Activated CD8-positive, alpha-beta memory T cell treated with anti-CD3 and anti-CD28 coated beads for 48 hours (primary cell): ENCODE results near the gene SOHLH2.

Experiments used
- DNase-seq, 3 experiments: peaks; one replicate each; pipeline ENCODE4 v3.0.0-alpha.2; 2020; ENCODE audit warnings: low read depth in 2 of 3, low spot score in 2 of 3

Gene SOHLH2

DNA sequence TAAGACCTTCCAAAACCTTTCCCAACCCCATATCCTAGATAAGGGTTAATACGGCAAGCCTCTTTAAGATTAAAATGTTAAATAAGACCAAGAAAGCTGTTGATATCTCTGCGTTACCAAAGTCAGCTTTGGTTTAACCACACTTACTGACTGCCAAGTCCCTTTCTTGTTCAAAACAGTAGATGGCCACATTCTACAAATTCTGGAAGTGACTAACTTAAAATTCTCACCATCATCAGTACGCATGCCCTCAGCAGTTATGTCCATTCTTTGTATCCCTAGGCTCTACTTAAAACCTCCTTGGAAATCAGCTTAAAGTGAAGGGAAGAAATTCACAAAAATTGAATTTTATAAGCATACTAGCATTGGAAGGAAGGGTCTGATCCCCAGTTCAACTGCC, 23.6 kb downstream of the SOHLH2 start:
- DNase-seq: no peak

GRCh38 chr13:36188441-36188840, 25.9 kb downstream of the SOHLH2 start:
- DNase-seq: no peak

DNA sequence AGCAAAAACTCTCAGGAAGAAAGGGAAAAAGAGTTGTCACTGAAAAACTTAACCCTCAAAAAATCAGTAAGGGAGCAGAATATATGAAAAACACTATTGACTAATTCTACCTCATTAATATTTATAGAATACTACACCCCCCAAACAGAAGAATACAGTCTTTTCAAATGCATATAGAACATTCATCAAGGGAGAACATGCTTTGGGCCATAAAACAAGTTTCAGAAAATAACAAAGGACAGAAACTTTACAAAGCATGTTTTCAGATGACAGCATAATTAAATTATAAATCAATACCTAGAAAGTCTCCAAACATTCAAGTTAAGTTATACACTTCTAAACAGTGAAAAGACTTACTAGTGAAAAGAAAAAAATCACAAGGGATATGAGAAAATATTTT, 30.5 kb downstream of the SOHLH2 start:
- DNase-seq: no peak

DNA sequence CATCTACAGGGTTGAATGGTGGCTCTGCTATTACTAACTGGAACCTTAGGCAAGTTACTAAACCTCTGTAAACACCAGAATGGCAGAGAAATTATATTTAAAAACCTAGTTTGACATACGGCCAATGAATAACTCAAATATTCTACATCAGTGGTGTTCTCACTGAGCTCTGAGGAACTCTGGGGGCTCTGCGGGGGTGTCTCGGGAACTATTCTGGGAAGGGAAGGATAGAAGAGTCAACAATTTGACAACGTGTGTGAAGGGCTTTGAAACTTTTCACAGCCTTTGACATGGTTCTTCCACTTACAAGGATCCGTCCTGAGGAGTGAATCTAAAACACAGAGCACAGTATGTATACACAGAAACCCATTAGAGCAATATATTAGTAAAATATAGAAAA, 38.7 kb downstream of the SOHLH2 start:
- no peak for DNase-seq

DNA sequence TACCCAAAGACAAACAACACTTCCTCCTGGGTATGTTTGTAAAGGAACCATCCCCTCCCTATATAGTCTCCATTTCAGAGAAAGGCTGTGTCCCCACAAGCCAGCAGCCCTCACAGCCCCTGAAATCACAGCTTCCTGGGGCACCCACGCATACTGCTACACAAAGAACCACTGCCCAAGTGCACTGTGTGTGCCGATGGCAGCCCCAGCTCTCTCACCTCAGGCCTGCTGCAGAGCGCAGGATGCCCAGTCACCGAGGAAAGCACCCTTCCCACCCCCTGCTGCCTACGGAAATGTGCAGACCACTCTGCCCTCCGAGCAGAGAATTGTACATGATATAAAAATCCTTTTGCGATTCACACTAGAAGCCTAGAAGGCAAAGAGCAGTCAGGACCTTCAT, 39.4 kb downstream of the SOHLH2 start:
- DNase-seq: no peak

DNA sequence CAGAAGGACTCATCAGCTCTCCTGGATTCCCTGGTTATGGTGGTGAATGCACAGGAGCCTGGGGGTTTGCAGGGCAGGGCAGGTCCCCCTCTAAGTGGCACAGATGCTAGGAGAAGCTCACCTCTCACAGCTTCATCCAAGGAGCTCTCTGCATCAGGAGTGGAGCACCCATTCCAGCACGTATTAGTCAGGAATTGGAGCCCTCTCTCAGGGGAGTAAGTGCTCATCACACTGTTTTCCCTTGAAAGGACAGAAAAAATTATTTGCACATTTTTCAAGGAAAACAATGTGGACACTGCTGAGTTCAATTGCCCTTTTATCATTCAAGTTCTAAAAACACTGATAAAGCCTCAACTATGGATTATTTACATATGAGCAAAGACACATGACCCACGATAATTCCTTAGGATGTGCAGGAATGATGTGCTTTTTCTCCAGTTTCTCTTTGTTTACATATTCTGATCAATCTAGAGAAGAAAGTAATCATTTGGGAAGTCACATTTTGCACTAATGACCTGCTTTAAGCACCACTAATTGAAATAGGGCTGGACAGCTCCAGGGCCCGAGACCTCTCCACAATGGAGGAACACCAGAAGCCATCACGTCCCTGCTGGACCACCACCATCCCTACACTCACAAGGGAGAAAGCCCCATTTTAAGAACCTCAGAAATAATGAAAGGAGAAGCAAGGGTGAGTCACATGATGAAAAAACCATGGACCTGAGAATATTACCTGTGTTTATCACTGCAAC, 40.6 kb downstream of the SOHLH2 start:
- no peak for DNase-seq

DNA sequence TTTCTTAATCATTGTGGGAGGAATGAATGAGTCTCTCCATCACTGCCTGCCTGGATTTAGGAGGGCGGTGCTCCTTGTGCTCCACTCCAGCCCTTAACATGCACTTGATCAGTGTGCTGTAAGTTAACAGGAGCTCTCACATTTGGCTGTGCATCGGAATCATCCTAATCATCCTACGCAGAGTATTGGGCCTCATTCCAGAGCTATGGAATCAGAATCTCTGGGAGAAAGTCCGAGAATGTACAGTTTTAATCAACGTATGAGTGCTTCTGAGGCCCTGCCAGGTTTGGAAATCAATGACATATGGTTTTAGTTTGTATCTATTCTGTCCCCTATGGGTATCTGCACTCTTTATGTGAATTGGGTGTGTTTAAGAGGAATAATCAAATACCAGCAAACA, 48.3 kb downstream of the SOHLH2 start:
- no peak for DNase-seq

DNA sequence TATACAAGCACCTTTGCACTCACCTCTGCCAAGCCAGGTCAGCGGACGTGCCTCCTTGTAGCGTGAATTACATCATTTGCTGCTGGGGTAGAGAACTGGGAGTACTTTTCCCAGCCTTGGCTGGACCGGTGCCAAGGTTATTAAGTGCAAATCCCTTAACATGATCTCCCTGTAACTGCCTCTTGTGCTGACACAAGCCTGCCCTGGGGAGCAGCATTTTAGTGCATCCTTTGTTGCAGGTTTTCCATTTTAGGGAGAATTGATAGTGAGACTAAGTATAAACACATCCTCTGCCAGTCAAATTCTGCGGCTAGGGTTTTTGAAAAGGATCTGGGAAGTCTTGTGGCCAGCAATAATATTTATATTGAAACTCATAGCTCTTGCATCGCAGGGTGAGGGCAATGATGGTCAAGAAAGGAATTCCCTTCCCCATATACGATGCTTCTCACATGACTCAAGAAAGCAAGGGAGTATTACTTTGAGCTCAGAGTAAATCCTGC, 50.5 kb downstream of the SOHLH2 start:
- no peak for DNase-seq

- no peak for DNase-seq
These were observed 51.1 kb downstream of the SOHLH2 start for GRCh38 chr13:36163286-36163685.

DNA sequence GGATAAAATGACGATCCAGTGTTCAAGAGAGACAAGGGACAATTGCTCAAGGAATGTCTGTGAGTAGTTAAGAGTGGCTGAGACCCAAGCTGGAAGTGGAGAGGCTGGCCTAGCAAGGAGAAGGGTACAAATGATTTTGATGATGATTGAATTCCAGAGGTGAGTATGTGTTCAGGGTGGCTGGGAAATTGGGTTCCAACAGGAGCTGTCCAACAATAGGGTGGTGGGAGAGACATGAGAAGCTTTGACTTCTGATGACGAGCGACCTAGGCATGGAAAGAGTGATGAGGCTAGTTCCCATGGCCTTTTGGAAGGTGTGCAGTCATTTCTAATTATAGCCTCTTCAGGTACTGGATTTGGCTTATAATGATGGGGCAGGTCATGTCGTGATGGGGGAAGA, 54.1 kb downstream of the SOHLH2 start:
- no peak for DNase-seq

- DNase-seq: no peak
These were observed 55.7 kb downstream of the SOHLH2 start for GRCh38 chr13:36158611-36159010.

- DNase-seq: no peak
These were observed 56.9 kb downstream of the SOHLH2 start for GRCh38 chr13:36157480-36157879.

- no peak for DNase-seq
These were observed 59.6 kb downstream of the SOHLH2 start for GRCh38 chr13:36154567-36155291.

DNA sequence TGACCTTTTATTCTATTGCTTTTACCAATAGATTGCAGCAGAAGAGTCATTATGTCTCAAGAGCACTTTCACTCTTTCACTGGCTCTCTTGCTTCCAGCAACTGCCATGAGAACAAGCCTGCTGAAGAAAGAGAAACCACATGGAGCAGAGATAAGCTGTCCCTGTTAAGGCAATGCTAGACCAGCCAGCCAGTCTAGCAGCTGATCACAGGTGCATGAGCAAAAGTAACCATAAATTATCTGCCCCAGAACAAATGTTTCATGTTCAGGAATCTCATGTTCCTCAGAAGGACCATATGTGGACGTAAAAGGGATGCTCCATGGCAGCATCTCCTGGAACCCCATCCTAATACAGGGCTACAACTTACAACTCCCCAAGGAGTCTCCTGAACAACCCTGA, 62.8 kb downstream of the SOHLH2 start:
- DNase-seq: no peak

- DNase-seq: no peak
These were observed 65.9 kb downstream of the SOHLH2 start for GRCh38 chr13:36148446-36148845.

DNA sequence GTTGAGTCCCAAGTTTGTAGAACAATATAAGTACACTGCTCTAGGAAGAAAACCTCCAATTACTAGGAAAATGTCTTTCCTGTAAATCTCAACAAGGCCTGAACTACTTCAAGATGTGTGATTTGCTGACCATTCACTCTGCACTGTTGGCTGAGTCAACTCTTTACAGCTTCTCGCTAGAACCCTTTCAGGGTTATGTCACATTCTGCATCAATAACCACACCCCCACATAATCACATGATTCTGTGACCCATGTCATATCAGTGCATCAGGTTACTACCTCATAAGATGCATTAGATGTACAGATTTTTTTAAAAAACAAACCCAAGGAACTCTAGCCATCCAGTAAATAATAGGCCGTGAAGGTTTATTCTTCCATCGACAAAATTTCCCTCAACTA, 67.0 kb downstream of the SOHLH2 start:
- no peak for DNase-seq

- DNase-seq: no peak
These were observed 67.7 kb downstream of the SOHLH2 start for GRCh38 chr13:36146511-36147269.

DNA sequence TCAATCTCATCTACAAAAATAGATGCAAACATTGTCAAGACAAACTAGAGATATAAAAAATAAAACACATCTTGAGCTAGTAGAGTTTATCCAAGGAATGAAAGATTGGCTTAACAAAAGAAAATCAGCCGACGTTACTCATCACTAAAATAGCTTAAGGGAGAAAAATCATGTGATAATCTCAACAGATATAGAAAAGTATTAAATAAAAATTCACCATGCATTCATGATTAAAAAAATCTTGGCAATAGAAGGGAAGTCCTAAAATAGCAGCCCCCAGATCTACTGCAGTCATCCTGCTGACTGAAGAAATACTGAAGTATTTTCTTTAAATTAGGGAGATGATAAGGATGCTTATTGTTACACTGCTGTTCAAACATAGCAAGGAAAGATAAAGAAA, 70.6 kb downstream of the SOHLH2 start:
- no peak for DNase-seq

DNA sequence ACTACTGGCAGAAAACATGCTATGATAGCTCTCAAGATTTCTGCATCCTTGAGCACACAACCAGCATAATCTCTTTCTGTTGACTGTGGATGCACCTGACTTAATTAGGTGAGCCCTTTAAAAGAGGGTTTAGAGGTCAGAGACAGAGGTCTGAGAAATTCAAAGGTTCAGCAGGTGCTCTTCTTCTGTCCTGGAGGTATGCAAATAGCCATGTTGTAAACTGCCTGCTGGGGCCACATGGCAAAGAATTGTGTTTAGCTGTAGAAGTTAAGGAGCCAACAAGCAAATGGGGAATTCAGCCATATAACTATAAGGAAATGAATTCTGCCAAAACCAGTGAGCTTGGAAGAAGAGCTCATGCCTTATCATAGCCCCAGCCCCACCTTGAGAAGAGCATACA, 71.6 kb downstream of the SOHLH2 start:
- no peak for DNase-seq

- DNase-seq: no peak
These were observed 78.5 kb downstream of the SOHLH2 start for GRCh38 chr13:36135876-36136275.

DNA sequence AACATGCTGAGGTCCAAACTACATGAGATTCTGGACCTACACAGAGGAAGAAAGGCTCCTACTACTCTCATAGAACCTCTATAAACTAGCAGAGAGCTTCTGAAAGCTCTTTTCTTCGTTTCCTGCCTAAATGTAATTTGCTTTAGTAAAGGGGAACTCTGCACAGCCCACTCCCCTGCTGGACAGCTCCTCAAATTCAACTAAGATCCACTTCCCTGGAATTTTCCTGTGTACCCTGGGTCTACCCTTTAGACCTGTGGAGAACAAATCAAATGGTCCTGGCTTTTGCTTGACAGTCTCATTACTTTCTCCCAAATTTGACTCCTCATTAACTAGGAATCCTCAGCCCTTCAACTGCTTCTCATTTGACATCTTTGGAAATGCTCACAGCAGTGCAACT, 79.7 kb downstream of the SOHLH2 start:
- no peak for DNase-seq
